D721Med (cell line): ENCODE data around the gene ASB8.
A peak's percentile ranks its signal among the peaks of the same experiment; 100 is the strongest.
"Not testable (repeated sequence)": the region's sequence is repeated elsewhere in the genome, so short reads cannot be mapped to it uniquely, and the experiment has no call there.

Experiments
- DNase-seq: peaks from one replicate; pipeline ENCODE4 v3.0.0; 2011; ENCODE audit warnings: low spot score; ENCODE audit not compliant: insufficient read length
- FAIRE-seq: peaks from 2 replicates; lab custom pipeline; 2011; peaks lifted over from hg19 to GRCh38; lab: Jason Lieb, UNC
- TF ChIP-seq, protein P1 (sequence below): IDR thresholded peaks from 2 replicates; pipeline ENCODE4 v1.5.1; 2012; ENCODE audit warnings: mild to moderate bottlenecking, control low read depth; ENCODE audit not compliant: insufficient read depth; ENCODE audit errors: missing control alignments

Gene ASB8

DNA sequence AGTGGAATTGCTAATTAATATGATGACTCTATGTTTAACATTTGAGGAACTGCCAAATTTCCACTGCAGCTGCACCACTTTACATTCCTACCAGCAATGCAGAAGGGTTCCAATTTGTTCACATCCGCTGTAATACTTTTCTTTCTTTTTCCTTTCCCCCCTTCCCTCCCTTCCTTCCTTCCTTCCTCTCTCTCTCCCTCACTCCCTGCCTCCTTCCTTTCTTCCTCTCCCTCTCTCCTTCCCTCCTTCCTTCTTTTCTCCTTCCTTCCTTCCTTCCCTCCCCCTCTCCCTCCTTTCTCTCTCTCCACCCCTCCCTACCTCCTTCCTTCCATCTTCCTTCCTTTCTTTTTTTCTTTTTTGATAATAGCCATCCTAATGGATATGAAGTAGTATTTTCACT, 41.4 kb downstream of the ASB8 start:
- no peak for DNase-seq
- TF ChIP-seq, protein P1, sequence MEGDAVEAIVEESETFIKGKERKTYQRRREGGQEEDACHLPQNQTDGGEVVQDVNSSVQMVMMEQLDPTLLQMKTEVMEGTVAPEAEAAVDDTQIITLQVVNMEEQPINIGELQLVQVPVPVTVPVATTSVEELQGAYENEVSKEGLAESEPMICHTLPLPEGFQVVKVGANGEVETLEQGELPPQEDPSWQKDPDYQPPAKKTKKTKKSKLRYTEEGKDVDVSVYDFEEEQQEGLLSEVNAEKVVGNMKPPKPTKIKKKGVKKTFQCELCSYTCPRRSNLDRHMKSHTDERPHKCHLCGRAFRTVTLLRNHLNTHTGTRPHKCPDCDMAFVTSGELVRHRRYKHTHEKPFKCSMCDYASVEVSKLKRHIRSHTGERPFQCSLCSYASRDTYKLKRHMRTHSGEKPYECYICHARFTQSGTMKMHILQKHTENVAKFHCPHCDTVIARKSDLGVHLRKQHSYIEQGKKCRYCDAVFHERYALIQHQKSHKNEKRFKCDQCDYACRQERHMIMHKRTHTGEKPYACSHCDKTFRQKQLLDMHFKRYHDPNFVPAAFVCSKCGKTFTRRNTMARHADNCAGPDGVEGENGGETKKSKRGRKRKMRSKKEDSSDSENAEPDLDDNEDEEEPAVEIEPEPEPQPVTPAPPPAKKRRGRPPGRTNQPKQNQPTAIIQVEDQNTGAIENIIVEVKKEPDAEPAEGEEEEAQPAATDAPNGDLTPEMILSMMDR = no peak
- FAIRE-seq = no peak

DNA sequence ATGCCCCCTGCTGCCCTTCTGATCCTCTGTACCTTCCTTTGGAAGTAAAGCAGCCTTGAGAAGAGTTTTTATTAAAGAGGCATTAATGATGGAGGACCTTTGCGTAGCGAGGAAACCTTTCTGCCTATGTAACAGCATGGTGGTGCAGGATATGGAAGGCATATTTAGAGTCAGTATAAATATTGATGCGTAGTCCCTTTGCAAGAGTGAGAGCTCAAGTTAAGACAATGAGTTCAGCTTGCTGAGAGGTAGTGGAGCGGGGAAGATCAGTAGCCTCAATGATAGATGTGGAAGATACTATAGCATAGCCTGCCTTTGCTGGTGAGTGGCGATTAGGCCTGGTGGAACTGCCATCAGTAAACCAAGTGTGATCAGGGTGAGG, 46.0 kb downstream of the ASB8 start:
- not testable (repeated sequence) for DNase-seq, FAIRE-seq

DNA sequence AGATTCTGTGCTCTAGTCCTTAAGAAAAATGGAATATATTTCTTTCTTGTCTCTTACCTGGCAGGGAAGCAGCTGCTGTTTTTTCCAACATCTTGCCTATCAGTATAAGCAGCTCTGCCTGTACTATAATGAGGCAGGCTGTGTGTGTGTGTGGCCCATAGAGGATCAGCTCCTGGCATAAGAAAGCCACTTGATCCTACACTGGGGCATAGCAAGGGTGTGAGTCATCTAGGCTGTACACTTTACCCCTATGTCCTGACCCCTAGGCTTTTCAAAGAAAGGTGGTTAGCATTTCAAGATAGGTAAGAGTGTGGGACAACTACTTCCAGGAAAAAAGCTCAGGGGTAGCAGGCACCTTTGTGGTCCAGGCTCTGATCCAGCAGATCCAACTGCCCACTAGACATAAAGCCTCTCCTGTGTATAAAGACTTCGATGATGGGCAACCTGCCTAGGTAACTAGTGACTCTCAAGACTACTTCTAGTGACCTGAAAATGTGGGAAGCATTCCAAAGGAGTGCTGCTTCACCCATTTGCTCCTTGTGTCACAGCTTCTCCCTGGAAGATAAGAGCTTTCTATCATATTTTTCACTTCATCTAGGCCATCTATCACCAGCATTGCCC, 46.5 kb downstream of the ASB8 start:
- TF ChIP-seq, protein P1 = no peak
- FAIRE-seq (no peak), DNase-seq (no peak)

DNA sequence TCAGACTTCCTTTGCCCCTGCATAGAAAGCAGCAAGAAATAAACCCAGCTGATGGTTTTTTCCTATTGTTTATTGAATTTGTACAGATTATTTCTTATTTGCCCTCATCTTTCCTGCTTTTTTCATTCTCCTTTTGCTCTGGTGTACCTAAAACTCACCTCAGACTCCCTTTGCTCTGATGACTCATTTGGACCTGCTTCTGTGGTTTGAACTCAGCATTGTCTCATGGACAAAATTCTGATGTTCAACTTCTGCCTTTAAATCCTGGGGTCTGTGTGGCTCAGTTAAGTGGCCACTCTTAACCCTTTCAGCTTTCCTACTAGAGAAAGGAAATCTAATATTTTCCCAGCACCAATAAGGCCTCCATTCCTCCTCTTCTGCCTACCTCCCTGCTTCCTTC, 47.9 kb downstream of the ASB8 start:
- FAIRE-seq = no peak
- DNase-seq = no peak
- TF ChIP-seq, protein P1 = no peak

DNA sequence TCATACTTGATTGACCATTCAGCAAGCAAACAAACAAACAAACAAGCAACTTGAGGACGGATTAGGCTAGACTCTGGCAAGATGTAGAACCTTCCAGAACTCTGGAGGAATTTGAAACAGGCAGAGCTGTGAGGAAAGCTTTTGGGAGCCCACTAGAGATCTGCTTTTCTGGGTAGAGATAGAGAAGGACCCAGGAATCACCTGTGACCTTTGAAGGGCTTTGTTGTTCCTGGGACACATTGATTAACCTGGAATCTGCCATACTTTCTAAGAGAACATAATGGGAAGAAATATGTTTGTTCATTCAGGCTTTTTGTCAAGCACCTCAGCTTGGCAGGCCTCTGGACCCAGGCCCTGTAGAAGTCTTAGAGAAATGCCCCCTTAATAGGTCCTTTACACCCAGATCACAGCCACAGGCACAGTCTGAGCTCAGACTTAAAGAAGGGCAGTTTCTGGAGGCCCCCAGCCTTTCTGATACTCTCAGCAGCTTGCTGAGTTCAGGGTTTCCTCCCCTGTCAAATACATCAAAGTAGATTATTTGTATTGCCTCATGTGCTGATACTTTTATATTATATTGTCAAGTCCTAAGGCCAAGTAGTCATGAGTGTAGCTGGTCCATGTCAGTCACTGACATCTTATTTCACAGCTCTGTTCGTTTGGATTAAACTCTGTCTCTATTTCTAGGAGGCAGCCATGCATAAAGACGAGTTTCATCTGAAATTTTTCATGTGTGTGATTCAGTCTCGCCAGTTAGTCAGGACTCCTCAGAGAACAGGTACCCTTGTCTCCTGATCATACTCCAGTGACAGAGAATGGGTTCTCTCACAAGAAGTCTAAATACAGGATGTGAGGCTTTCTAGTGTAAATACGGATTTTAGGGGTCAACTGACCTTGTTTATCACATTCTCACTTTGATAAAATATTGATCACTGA, 50.4 kb downstream of the ASB8 start:
- TF ChIP-seq, protein P1 = no peak
- FAIRE-seq (no peak), DNase-seq (no peak)

DNA sequence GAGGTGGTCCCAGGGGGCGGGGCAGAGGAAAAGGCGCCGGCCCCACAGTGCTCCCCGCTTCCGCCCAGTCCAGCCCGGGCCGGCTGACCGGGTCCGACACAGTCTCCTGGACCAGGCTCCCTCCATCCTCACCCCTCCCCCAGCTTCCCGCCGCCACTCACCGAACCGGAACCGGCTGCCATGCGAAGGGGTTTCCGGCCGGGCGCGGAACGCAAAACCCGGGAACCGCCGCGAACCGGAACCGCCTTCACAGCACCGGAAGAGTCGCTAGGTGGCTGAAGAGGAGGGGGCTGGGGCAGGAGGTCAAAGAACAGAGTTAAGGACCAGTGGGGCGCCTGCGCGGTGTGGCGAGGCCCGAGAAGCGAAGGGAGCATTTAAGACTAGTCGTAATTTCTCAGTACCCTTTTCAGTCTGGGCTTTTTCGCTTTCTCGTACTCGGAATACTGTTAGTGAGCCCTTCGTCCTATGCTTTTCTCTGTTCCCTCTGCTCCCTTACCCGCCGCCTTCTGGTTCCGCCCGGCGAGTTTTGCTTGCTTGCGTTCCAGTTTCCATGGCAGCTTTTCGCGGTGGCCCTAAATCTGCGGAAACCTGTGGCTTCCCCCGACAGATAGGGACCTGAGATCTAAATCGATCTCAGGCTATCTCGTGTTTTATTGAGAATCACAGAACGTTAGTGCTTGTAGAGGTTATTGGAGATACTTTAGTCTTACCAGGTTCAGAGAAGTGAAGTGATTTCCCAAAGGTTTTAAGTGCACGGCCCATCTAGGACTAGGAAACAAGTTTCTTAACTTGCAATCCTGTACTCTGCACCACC, 51.2 kb downstream of the ASB8 start, which contains the start of gene SENP1:
TSS of gene SENP1 (minus strand) at position 213 of the 814 bp plus-strand sequence. CDS start 4,607 bp downstream, outside the sequence.
- DNase-seq (peak; percentile 54), FAIRE-seq (no peak)
- TF ChIP-seq, protein P1 = no peak

DNA sequence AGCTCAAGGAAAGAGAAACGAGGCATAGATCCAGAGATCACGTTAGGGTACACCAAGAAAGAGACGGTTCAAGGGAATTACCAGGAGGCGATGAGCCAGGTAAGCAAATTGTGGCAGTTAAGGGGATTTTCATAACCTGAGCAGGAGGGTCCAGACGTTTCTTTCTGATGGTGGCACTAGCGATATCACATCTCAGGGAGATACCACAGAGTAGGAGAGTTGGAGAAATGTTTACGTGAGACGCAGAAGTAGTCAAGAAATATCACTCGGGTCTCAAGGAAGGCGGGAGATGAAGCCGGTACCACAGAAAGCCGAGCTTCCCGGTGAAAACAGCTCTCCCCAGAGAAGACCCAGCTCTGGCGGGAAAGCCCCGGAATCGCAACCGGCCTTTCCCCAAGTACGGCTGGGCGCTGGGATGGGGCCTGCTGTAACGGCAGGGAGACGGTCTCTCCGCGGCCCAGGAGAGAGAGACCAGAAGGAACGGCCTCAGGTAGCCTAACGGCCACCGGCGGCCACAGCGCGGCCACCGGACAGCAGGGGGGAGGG, 51.9 kb downstream of the ASB8 start:
- DNase-seq = no peak
- TF ChIP-seq, protein P1 = no peak
- no peak for FAIRE-seq
